Measurements from ENCODE around the gene ELMO2.
A peak's percentile ranks its signal among the peaks of the same experiment; 100 is the strongest.

The ELMO2 gene

GRCh38 chr20:46330072-46330763, 76.2 kb downstream of the ELMO2 start (continued):
- TF ChIP-seq ZBTB6 (tag by site-specific recombination; IDR thresholded peaks at IDR 0.05) (no peak), ZIC2 (tag by site-specific recombination; IDR thresholded peaks at IDR 0.05) (peak; percentile 86), SETDB1 (IDR thresholded peaks at IDR 0.05; ENCODE audit: insufficient read length, low read length) (no peak), ZNF521 (tag by site-specific recombination; IDR thresholded peaks at IDR 0.05) (no peak), GLIS1 (tag by site-specific recombination; IDR thresholded peaks at IDR 0.05) (peak; percentile 52), ZNF785 (tag by site-specific recombination; IDR thresholded peaks at IDR 0.05) (no peak), ZNF274 (IDR thresholded peaks at IDR 0.05; ENCODE audit: low read length) (no peak), ZNF274 (tag by site-specific recombination; IDR thresholded peaks at IDR 0.05; ENCODE audit: borderline replicate concordance) (no peak), ZNF558 (tag by site-specific recombination; IDR thresholded peaks at IDR 0.05) (no peak), ZNF335 (tag by site-specific recombination; conservative IDR thresholded peaks at IDR 0.05) (no peak), ZNF16 (tag by site-specific recombination; IDR thresholded peaks at IDR 0.05; ENCODE audit: low read depth) (no peak), GLIS2 (tag by site-specific recombination; IDR thresholded peaks at IDR 0.05) (peak; percentile 44; the same call in 1 of the 2 replicates), SP7 (tag by site-specific recombination; IDR thresholded peaks at IDR 0.05) (no peak), ZNF610 (tag by site-specific recombination; IDR thresholded peaks at IDR 0.05; ENCODE audit: borderline replicate concordance) (no peak), ZBTB20 (tag by site-specific recombination; IDR thresholded peaks at IDR 0.05) (no peak), WT1 (tag by site-specific recombination; IDR thresholded peaks at IDR 0.05) (no peak), SP2 (tag by site-specific recombination; IDR thresholded peaks at IDR 0.05) (no peak), SP3 (tag by site-specific recombination; IDR thresholded peaks at IDR 0.05) (no peak), ZNF548 (tag by site-specific recombination; IDR thresholded peaks at IDR 0.05) (no peak), ZNF426 (tag by site-specific recombination; IDR thresholded peaks at IDR 0.05) (no peak), GLI2 (tag by site-specific recombination; IDR thresholded peaks at IDR 0.05; ENCODE audit: borderline replicate concordance, low read depth) (no peak), ZNF223 (tag by site-specific recombination; IDR thresholded peaks at IDR 0.05) (no peak), ZNF19 (tag by site-specific recombination; IDR thresholded peaks at IDR 0.05; ENCODE audit: low read depth) (no peak)
- TF ChIP-seq, protein P1, sequence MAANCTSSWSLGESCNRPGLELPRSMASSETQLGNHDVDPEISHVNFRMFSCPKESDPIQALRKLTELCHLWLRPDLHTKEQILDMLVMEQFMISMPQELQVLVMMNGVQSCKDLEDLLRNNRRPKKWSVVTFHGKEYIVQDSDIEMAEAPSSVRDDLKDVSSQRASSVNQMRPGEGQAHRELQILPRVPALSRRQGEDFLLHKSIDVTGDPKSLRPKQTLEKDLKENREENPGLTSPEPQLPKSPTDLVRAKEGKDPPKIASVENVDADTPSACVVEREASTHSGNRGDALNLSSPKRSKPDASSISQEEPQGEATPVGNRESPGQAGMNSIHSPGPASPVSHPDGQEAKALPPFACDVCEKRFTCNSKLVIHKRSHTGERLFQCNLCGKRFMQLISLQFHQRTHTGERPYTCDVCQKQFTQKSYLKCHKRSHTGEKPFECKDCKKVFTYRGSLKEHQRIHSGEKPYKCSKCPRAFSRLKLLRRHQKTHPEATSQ (tag by site-specific recombination; IDR thresholded peaks at IDR 0.05), result no peak

DNA sequence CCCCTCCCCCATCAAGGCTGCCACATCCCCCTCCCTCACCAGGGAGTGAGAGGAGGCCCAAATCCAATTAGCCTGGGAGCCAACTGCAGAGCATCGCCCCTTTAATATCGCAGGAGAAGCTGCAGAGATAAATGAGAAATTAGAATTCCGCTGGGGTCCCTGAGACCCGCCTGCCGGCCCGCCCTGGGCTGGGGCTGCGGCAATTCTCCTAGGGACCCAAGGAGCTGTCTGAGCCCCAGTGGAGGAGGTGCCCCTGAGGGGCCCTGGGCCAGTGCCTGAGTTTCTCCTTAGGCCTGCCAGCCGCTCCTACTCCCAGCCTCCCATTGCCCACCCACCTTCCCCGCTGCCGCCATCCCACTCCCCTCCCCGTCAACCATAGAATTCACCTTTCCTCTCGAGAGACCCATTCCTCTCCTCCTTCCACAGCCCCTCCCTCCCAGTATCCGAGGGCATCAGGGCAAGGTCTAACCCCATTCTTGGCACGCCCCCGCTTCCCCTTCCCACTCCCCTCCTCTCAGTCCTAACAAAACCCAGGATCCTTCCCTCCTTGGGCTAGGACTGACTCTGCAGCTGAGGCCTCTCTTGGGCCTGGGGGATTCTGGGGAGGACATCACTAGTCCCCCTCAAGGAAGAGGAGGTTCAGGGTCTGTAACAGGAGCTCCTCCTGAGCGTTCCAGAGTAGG, 78.1 kb downstream of the ELMO2 start:
- ChIA-PET POLR2A (no interaction called here), CTCF (interaction anchor here (0.6 to 0.9 kb wide), 2 partner anchors 22 to 81 kb away, joined by 3 read pairs; no protein-coding TSS in a partner anchor)
- H3K4me3 ChIP-seq (ENCODE audit: low read depth, low read length), result no peak overlapping the region
- TF ChIP-seq EGR2 (tag by site-specific recombination; IDR thresholded peaks at IDR 0.05; ENCODE audit: low read depth), result peak; percentile 65
- peak; percentile 63; the same call in 1 of the 2 replicates for TF ChIP-seq ZFHX2 (tag by site-specific recombination; conservative IDR thresholded peaks at IDR 0.05)
- no peak for TF ChIP-seq ZNF510 (tag by site-specific recombination; IDR thresholded peaks at IDR 0.05; ENCODE audit: insufficient replicate concordance)
- no peaks in the 10 kb centered on the region for H3K9me3 ChIP-seq (ENCODE audit: control insufficient read depth, insufficient read depth, low read depth, low read length)
- H3K4me1 ChIP-seq (ENCODE audit: control insufficient read depth, insufficient read depth, low read length), result no peaks in the 10 kb centered on the region
- H3K36me3 ChIP-seq (ENCODE audit: control insufficient read depth in 2 of 2, insufficient read depth in 1 of 2, low read length in 2 of 2), result no peaks in the 10 kb centered on the region
- H3K27ac ChIP-seq (ENCODE audit: extremely low read depth, low read depth, low read length), result no peak overlapping the region

Data from HEK293 (cell line).